Loucy (cell line): ENCODE results near the gene RPL37.

ENCODE experiments used
- EZH2phosphoT487 ChIP-seq: fragments of 200-600 bp; IDR thresholded peaks from 2 replicates; pipeline ENCODE4 v1.6.1; 2018; ENCODE audit warnings: antibody characterized with exemption, mild to moderate bottlenecking, moderate library complexity, borderline replicate concordance
- TF ChIP-seq, protein P1 (sequence below): fragments of 200-600 bp; sonication (generic); conservative IDR thresholded peaks from 2 replicates; pipeline ENCODE4 v1.5.1; 2014; ENCODE audit warnings: mild to moderate bottlenecking, antibody characterized with exemption, low read length

DNA sequence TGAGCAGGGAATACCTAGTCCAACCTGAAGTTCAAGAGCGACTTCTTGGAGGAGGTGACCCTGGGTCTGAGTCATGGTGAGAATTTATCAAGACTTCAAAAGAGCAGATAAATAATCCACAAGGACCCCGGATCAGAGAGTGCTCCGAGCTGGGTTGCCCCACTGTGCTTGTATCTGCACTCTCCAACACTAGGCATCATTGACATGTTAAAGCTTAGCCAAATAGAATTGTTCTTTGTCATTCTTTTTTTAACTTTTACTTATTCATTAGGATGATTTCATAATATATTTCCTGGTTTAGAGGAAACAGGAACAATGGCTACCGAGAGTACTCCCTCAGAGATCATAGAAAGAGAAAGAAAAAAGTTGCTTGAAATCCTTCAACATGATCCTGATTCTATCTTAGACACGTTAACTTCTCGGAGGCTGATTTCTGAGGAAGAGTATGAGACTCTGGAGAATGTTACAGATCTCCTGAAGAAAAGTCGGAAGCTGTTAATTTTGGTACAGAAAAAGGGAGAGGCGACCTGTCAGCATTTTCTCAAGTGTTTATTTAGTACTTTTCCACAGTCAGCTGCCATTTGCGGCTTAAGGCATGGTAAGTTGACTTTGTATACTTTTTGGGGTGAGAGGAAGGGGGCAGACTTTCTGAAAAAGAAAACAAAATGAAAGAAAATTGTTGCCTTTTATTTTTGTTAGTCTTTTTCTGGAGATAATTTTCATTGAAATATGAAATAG lies 6.2 kb upstream of the RPL37 start, which contains the start of gene CARD6:
- TF ChIP-seq, protein P1, sequence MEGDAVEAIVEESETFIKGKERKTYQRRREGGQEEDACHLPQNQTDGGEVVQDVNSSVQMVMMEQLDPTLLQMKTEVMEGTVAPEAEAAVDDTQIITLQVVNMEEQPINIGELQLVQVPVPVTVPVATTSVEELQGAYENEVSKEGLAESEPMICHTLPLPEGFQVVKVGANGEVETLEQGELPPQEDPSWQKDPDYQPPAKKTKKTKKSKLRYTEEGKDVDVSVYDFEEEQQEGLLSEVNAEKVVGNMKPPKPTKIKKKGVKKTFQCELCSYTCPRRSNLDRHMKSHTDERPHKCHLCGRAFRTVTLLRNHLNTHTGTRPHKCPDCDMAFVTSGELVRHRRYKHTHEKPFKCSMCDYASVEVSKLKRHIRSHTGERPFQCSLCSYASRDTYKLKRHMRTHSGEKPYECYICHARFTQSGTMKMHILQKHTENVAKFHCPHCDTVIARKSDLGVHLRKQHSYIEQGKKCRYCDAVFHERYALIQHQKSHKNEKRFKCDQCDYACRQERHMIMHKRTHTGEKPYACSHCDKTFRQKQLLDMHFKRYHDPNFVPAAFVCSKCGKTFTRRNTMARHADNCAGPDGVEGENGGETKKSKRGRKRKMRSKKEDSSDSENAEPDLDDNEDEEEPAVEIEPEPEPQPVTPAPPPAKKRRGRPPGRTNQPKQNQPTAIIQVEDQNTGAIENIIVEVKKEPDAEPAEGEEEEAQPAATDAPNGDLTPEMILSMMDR, result peak; percentile 30
- TF ChIP-seq EZH2phosphoT487, result no peak
